Activated T-helper 2 cell treated with anti-CD3 and anti-CD28 coated beads, Interferon-gamma antibody, Interleukin-2, Interleukin-4, amounts not matched to agents 10 μg/mL and 5 μg/mL and 100 μg/mL, durations not matched to agents 14 hours and 24 hours and 36 hours (primary cell): Measurements from ENCODE around the gene NEK7. TPM values are rescaled to one million over a fixed set of nuclear protein-coding genes. Genes with fewer than 3 reads are reported as not detected.

Source experiments
- DNase-seq: peaks from one replicate; pipeline ENCODE4 v3.0.0; 2021; ENCODE audit warnings: low spot score
- H3K27ac Mint-ChIP-seq: one replicate; pipeline ENCODE4 v1.8.0; 2021; ENCODE audit warnings: mixed read lengths
- H3K27me3 Mint-ChIP-seq: one replicate; pipeline ENCODE4 v1.8.0; 2021; ENCODE audit warnings: low read depth, mixed read lengths
- H3K36me3 Mint-ChIP-seq: one replicate; pipeline ENCODE4 v1.8.0; 2021; ENCODE audit warnings: low read depth, mixed read lengths
- H3K4me1 Mint-ChIP-seq: one replicate; pipeline ENCODE4 v1.8.0; 2021; ENCODE audit warnings: low read depth, mixed read lengths
- H3K4me3 Mint-ChIP-seq: one replicate; pipeline ENCODE4 v1.8.0; 2021; ENCODE audit warnings: low read depth, mild to moderate bottlenecking, moderate library complexity, mixed read lengths
- H3K9me3 Mint-ChIP-seq: one replicate; pipeline ENCODE4 v1.8.0; 2021; ENCODE audit warnings: mixed read lengths
- intact Hi-C: fragments of 100-400 bp; cut with micrococcal nuclease; formaldehyde crosslinking; loops from one replicate; pipeline ENCODE4 v1.15.1; 2023
- total RNA-seq: library from RNA; stranded (reverse); gene quantifications from 2 replicates; pipeline ENCODE4 v1.2.3, GENCODE V29; 2022

The NEK7 gene
- total RNA-seq, 1 donor from 2014 or later: 105 TPM

DNA sequence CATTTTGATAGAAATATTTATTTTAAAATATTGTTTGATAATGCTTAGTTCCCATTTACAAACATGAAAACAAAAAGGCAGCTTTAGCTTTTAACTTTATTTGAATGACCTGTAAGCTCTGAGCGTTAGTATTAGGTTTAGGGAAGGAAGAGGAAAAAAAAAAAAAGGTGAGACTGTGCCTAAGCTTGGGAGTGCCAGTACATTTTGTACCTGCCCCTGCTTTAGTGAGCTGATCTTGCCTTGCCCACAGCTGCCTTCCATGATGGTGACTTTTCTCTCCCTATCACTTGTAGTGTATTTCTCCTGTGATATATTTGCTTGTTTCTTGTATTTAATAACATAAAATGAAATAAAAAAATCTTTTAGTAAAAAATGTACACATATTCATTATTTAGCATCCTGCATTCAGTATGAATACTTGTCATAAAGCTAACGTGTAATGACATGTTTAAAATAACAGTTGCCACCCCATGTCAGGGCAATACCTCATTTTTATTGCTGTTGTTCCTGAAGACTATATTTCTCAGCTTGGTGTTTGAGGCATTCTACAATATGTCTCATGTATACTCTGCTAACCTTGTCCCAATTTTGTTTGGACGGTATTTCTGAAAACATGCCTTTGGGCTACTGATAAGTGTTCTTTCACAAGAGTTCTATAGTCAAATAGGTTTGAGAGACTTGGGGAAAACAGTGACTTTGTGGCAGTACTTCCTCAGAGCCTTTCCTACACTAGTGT is 76.3 kb downstream of the NEK7 start:
- DNase-seq: no peak
- no peaks in the 10 kb centered on the region for H3K27me3 Mint-ChIP-seq
- peaks cover 22% of the 10 kb centered on the region for H3K4me1 Mint-ChIP-seq
- peaks cover 31% of the 10 kb centered on the region for H3K36me3 Mint-ChIP-seq
- H3K27ac Mint-ChIP-seq: no peak overlapping the region
- no peak overlapping the region for H3K4me3 Mint-ChIP-seq
- H3K9me3 Mint-ChIP-seq: peaks cover 12% of the 10 kb centered on the region
- intact Hi-C loops: no loop called here

DNA sequence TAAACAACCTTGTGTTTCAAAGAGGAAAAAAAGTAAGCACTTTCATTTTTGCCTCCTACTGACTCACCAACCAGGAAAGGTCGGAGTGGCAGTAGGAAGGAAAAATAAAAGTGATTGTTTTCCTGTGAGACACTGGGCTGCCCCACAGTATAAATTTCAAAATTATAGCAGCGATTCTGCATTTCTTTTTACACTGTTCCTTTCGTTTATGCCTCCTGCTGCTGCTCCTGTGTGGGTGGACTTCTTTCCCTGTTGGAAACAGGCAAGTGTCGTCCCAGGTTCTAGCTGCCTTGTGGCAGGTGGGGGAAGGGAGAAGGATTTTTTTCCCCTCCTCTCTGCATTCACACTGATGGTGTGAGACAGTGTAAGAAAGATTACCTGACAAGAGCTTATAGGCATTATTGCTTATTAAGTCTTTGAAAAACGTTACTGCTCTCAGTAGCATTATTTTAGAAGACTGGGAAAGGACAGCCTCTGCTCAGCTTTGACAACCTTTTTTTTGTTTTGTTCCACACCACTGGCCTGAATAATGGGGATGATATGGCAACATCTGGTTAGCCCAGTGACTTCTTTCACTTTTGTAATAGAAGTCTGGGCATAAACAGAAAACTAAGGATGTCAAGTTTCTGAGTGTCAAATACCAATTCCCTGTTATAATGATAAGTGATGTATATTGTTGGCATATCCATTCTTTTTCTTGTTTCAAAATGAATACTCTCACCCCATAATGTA is 77.9 kb downstream of the NEK7 start:
- peaks cover 20% of the 10 kb centered on the region for H3K36me3 Mint-ChIP-seq
- H3K27ac Mint-ChIP-seq: peak overlapping the region; percentile 60
- intact Hi-C loops: no loop called here
- DNase-seq: no peak
- peak overlapping the region; percentile 22 for H3K4me3 Mint-ChIP-seq
- no peaks in the 10 kb centered on the region for H3K27me3 Mint-ChIP-seq
- H3K4me1 Mint-ChIP-seq: peaks cover 23% of the 10 kb centered on the region
- H3K9me3 Mint-ChIP-seq: peaks cover 12% of the 10 kb centered on the region

DNA sequence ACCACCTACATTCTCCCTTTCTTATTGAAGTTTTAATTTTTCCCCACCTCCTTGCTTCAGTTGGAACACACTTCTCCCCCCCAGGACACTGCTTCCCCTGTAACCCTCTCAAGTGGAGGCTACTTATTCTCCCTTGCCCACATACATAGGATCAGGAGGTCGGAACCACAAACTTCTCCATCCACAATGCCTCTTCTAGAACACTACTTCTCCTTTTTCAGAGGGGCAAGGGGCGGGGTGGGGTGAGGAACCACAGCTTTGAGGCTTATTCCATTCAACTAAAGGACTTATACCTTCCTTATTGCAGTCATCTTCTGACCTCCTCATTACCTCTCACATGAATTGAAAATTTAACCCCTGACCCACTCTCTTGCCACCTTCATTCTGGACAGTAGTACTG is 81.3 kb downstream of the NEK7 start:
- no peak overlapping the region for H3K4me3 Mint-ChIP-seq
- DNase-seq: no peak
- H3K4me1 Mint-ChIP-seq: peaks cover 30% of the 10 kb centered on the region
- H3K27me3 Mint-ChIP-seq: no peaks in the 10 kb centered on the region
- intact Hi-C loops: no loop called here
- peaks cover 12% of the 10 kb centered on the region for H3K36me3 Mint-ChIP-seq
- H3K27ac Mint-ChIP-seq: no peak overlapping the region
- H3K9me3 Mint-ChIP-seq: peaks cover 12% of the 10 kb centered on the region

DNA sequence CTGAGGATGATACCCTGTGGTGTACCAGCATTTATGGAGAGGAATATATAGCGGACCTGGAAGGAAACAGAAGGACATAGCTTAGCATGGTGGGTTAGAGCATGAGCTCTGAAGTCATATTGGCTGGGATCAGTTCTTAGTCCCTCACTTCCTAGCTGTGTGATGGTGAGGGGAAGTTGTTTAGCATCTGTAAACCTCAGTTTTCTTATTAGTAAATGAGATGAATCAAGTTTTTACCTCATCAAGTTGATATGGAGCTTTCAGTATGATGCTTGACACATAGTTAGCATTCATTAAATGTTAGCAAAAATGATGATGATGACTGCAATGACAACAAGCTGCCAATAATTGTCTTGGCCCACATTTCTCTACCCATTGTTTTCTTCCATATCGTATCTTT is 84.8 kb downstream of the NEK7 start:
- Mint-ChIP-seq H3K4me3 (no peak overlapping the region), H3K36me3 (peaks cover 17% of the 10 kb centered on the region), H3K4me1 (peaks cover 19% of the 10 kb centered on the region), H3K9me3 (no peaks in the 10 kb centered on the region), H3K27me3 (no peaks in the 10 kb centered on the region), H3K27ac (peak overlapping the region; percentile 51)
- intact Hi-C loops: loop anchor here (2.0 kb wide), 1 partner anchor 17 kb away; no protein-coding TSS in a partner anchor
- no peak for DNase-seq

DNA sequence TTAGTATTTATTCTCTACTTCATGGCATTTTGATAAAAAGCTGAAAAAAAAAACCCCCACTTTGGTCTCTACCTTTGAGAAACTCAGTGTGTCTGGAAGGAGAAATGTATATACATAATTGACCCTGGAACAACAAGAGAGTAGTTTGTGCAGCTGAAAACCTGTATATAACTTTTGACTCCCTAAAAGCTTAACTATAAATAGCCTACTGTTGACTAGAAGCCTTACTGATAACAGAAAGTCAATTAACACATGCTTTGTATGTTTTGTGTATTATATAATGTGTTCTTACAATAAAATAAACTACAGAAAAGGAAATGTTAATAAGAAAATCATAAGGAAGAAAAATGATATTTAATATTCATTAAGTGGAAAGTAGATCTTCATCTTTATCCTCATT is 88.0 kb downstream of the NEK7 start:
- peaks cover 38% of the 10 kb centered on the region for H3K36me3 Mint-ChIP-seq
- DNase-seq: no peak
- H3K4me3 Mint-ChIP-seq: no peak overlapping the region
- intact Hi-C loops: no loop called here
- H3K4me1 Mint-ChIP-seq: peaks cover 18% of the 10 kb centered on the region
- H3K27me3 Mint-ChIP-seq: no peaks in the 10 kb centered on the region
- H3K27ac Mint-ChIP-seq: no peak overlapping the region
- peaks cover 17% of the 10 kb centered on the region for H3K9me3 Mint-ChIP-seq

DNA sequence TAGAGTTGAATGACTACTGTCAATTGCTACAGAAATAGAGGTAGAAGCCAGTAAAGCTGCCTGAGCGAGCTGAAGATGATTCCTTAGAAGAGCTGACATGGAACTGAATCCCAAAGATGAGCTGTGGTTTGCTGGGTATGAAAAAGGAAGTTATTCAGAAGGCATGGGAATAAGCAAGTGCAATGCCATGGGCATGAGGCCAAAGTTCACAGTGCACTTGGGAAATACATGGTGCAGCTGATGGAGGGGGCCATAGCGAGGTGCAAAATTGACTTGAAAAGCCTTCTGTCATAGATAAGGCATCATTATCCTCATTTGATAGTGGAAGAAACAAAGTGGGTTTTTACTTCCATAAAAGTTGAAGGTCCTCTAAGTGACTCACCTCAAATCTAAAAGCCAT is 88.6 kb downstream of the NEK7 start:
- Mint-ChIP-seq H3K9me3 (peaks cover 17% of the 10 kb centered on the region), H3K4me3 (no peak overlapping the region), H3K27me3 (no peaks in the 10 kb centered on the region), H3K27ac (no peak overlapping the region), H3K4me1 (peaks cover 18% of the 10 kb centered on the region), H3K36me3 (peaks cover 38% of the 10 kb centered on the region)
- no peak for DNase-seq
- intact Hi-C loops: no loop called here

DNA sequence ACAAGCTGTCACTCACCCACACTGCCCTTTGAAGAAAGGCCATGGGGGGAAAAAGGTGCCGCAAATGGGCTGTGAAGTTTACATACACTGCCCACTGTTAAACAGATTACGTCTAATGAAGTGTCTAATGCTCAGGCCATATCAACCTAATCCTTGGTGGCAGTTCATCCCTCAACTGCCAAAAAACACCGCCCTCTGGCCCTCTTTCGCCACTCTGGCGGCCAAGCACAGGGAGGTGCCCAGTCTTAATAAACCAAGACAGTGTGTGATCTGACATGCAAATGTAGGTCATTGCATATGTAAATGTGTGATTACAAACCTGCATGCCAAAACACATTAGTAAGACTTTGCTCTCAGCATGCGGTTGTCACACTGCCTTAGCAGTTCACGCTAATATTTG is 89.5 kb downstream of the NEK7 start:
- Mint-ChIP-seq H3K27ac (no peak overlapping the region), H3K4me3 (no peak overlapping the region), H3K9me3 (peaks cover 17% of the 10 kb centered on the region), H3K27me3 (no peaks in the 10 kb centered on the region), H3K36me3 (peaks cover 38% of the 10 kb centered on the region), H3K4me1 (peaks cover 14% of the 10 kb centered on the region)
- DNase-seq: no peak
- intact Hi-C loops: no loop called here

DNA sequence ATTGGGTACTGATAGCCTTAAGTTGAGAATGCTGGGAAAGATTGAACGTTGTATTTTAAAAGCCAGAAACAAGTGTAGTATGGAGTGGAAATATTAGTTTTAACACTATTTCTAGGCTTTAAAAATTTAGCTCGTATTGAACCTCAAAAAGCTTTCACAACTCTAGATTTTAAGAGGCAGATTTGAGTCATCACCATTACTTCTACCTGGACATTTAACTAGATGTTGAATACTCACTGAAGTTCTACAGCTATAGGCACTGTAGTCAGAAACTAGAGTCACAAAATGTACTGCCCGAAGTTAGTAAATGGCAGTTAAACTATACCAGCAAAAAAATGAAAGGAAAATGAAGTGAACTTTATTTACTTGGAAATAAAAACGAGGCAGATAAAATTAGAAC is 96.5 kb downstream of the NEK7 start:
- DNase-seq: no peak
- H3K4me1 Mint-ChIP-seq: peaks cover 41% of the 10 kb centered on the region
- H3K27me3 Mint-ChIP-seq: no peaks in the 10 kb centered on the region
- peaks cover 41% of the 10 kb centered on the region for H3K36me3 Mint-ChIP-seq
- H3K9me3 Mint-ChIP-seq: peaks cover 22% of the 10 kb centered on the region
- intact Hi-C loops: loop anchor here (10.0 kb wide), 1 partner anchor 338 kb away; the partner anchor contains the start of gene LHX9
- no peak overlapping the region for H3K4me3 Mint-ChIP-seq
- peak overlapping the region; percentile 90 for H3K27ac Mint-ChIP-seq

DNA sequence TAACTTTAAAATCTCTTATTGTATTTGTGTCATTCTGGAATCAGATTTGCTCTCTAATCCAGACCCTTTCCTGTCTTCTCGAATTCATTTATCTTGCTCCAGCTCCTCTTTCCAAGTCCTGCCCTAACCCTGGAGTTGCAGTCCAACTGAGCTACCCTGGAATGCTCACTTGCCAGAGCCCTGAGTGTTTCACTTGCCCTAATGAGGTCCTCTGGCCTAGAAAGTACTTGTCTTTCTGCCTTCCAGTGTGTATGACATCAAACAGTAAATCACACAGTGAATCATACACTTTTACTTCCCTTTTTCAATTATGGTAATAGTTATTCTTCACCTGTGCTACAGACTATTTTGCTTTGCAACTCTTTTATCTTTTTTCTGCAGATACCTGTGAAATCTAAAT is 96.9 kb downstream of the NEK7 start:
- intact Hi-C loops: loop anchor here (10.0 kb wide), 1 partner anchor 339 kb away; the partner anchor contains the start of gene LHX9
- Mint-ChIP-seq H3K36me3 (peaks cover 41% of the 10 kb centered on the region), H3K27ac (peak overlapping the region; percentile 90), H3K9me3 (peaks cover 18% of the 10 kb centered on the region), H3K4me3 (peak overlapping the region; percentile 55), H3K27me3 (no peaks in the 10 kb centered on the region), H3K4me1 (peaks cover 41% of the 10 kb centered on the region)
- no peak for DNase-seq

DNA sequence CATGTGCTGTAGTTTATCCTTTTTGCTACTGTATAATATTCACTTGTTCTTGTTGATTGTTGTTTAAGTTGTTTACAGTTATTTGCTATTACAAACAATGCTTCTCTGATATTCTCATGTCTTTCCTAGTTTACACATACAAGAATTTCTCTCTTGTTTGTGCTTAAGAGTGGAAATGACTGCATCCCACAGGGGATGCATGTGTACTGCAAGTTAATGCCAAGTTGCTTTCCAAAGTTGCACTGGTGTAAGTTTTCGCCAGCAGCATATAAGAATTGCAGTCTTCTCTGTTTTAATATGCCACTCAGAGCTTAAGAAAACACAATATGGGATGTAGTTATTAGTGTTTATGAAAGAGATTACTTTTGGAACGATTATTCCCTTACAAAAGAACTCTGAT is 97.7 kb downstream of the NEK7 start:
- Mint-ChIP-seq H3K27ac (no peak overlapping the region), H3K4me3 (no peak overlapping the region), H3K27me3 (no peaks in the 10 kb centered on the region), H3K9me3 (peaks cover 12% of the 10 kb centered on the region), H3K36me3 (peaks cover 34% of the 10 kb centered on the region), H3K4me1 (peaks cover 46% of the 10 kb centered on the region)
- DNase-seq: no peak
- intact Hi-C loops: loop anchor here (10.0 kb wide), 1 partner anchor 340 kb away; the partner anchor contains the start of gene LHX9

DNA sequence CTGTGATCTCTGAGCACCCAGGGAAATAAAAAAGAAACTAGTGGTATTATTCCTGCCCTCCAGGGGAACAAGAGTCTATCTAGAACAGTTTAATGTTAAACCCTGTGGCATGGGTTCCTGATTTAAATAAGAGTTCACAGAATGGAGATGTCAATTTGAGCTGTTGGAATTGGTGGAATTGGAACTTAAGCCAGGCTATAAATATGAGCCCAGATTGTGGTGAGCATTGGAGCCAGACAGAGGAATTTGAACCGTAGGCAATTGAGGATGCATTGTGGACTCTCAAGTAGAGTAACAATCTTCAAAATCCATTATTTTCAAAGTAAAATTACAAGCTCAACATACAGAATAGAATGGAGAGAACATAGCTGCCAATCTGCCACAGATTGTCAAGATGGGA is 98.2 kb downstream of the NEK7 start:
- no peaks in the 10 kb centered on the region for H3K27me3 Mint-ChIP-seq
- intact Hi-C loops: loop anchor here (5.0 to 10.0 kb wide), 4 partner anchors 168 to 427 kb away; partner anchors contain the start of gene LHX9
- no peak overlapping the region for H3K27ac Mint-ChIP-seq
- peaks cover 12% of the 10 kb centered on the region for H3K9me3 Mint-ChIP-seq
- H3K36me3 Mint-ChIP-seq: peaks cover 34% of the 10 kb centered on the region
- DNase-seq: no peak
- H3K4me1 Mint-ChIP-seq: peaks cover 50% of the 10 kb centered on the region
- H3K4me3 Mint-ChIP-seq: no peak overlapping the region

DNA sequence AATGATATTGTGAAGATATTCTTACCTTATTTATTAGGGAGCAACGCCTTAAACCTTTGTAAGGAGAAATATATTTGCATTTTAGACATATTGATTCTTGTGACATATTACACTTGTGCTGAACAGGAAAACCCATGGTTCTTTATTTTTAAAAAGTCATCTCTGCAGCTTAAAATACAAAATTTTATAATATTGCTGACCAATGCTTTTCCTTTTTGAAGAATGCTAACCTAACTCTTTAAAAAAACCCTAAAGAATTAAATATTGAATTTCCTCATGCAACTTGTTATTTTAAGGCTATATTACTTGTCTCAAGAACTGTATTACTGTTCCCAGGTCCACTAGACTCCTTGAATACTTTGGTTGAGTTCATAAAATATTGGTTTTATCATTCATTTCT is 99.0 kb downstream of the NEK7 start:
- H3K27ac Mint-ChIP-seq: no peak overlapping the region
- peaks cover 38% of the 10 kb centered on the region for H3K36me3 Mint-ChIP-seq
- peaks cover 58% of the 10 kb centered on the region for H3K4me1 Mint-ChIP-seq
- H3K4me3 Mint-ChIP-seq: no peak overlapping the region
- intact Hi-C loops: loop anchor here (5.0 to 10.0 kb wide), 4 partner anchors 168 to 427 kb away; partner anchors contain the start of gene LHX9
- DNase-seq: no peak
- peaks cover 12% of the 10 kb centered on the region for H3K9me3 Mint-ChIP-seq
- no peaks in the 10 kb centered on the region for H3K27me3 Mint-ChIP-seq

DNA sequence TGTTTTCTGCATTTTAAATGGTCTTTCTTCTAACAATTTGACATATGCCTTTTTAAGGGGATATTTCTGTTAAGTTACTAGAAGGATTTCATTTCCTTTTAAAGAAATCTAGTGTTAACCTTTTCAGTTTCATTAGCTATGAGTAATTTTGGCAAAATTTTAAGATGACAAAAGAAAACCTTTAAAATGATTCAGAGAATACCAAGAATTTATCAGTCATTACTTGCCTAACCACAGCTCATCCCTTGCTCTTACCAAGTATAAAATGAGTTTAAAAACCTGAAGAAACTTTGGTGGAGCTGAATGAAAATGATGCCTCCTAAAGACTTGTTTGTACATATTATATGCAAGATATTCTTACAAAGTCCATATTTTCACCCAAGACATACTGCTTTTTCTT is 101.7 kb downstream of the NEK7 start:
- no peak for DNase-seq
- Mint-ChIP-seq H3K36me3 (peaks cover 43% of the 10 kb centered on the region), H3K27ac (peak overlapping the region; percentile 89), H3K27me3 (no peaks in the 10 kb centered on the region), H3K9me3 (peaks cover 4% of the 10 kb centered on the region), H3K4me3 (peak overlapping the region; percentile 8), H3K4me1 (peaks cover 53% of the 10 kb centered on the region)
- intact Hi-C loops: loop anchor here (1.0 to 10.0 kb wide), 10 partner anchors 18 to 424 kb away; partner anchors contain the start of gene LHX9
